Activated CD4-positive, alpha-beta T cell treated with anti-CD3 and anti-CD28 coated beads, Interleukin-2, amount 10 ng/mL, durations not matched to agents 24 days and 14 days (primary cell): ENCODE data around the gene ANKH. TPM values are rescaled to one million over a fixed set of nuclear protein-coding genes. Genes with fewer than 3 reads are reported as not detected.

Source experiments
- DNase-seq: peaks from one replicate; pipeline ENCODE4 v3.0.0; 2022
- H3K27ac Mint-ChIP-seq: one replicate; pipeline ENCODE4 v1.8.0; 2022; ENCODE audit warnings: mild to moderate bottlenecking, mixed read lengths
- H3K27me3 Mint-ChIP-seq: one replicate; pipeline ENCODE4 v1.8.0; 2022; ENCODE audit warnings: mixed read lengths
- H3K36me3 Mint-ChIP-seq: one replicate; pipeline ENCODE4 v1.8.0; 2022; ENCODE audit warnings: low read depth, mild to moderate bottlenecking, mixed read lengths
- H3K4me1 Mint-ChIP-seq: one replicate; pipeline ENCODE4 v1.8.0; 2021; ENCODE audit warnings: mixed read lengths
- H3K4me3 Mint-ChIP-seq: one replicate; pipeline ENCODE4 v1.8.0; 2022; ENCODE audit warnings: mild to moderate bottlenecking, moderate library complexity, mixed read lengths
- H3K9me3 Mint-ChIP-seq: one replicate; pipeline ENCODE4 v1.8.0; 2021; ENCODE audit warnings: mixed read lengths
- intact Hi-C: fragments of 100-400 bp; cut with micrococcal nuclease; formaldehyde crosslinking; loops from one replicate; pipeline ENCODE4 v1.15.1; 2023
- total RNA-seq: library from RNA; stranded (reverse); gene quantifications from 2 replicates; pipeline ENCODE4 v1.2.3, GENCODE V29; 2022

ANKH gene
- total RNA-seq, 1 donor from 2014 or later = 46.7 TPM

- peaks cover 39% of the 10 kb centered on the region for H3K4me1 Mint-ChIP-seq
- no peak overlapping the region for H3K4me3 Mint-ChIP-seq
- intact Hi-C loops = no loop called here
- no peaks in the 10 kb centered on the region for H3K9me3 Mint-ChIP-seq
- DNase-seq = no peak
- H3K36me3 Mint-ChIP-seq = peaks cover 58% of the 10 kb centered on the region
- peak overlapping the region; percentile 53 for H3K27ac Mint-ChIP-seq
- no peaks in the 10 kb centered on the region for H3K27me3 Mint-ChIP-seq
These were observed 192.7 kb downstream of the ANKH start for GRCh38 chr5:14678773-14679334.

- intact Hi-C loops = no loop called here
- peak; percentile 69 for DNase-seq
These were observed 195.3 kb downstream of the ANKH start for GRCh38 chr5:14676320-14676719.

GRCh38 chr5:14675865-14676300 lies 195.7 kb downstream of the ANKH start:
- no peaks in the 10 kb centered on the region for H3K9me3 Mint-ChIP-seq
- H3K27ac Mint-ChIP-seq = peak overlapping the region; percentile 84
- no peaks in the 10 kb centered on the region for H3K27me3 Mint-ChIP-seq
- H3K4me1 Mint-ChIP-seq = peaks cover 62% of the 10 kb centered on the region
- peak overlapping the region; percentile 73 for H3K4me3 Mint-ChIP-seq
- DNase-seq = peak; percentile 59
- intact Hi-C loops = loop anchor here (1.0 kb wide), 1 partner anchor 10 kb away; no protein-coding TSS in a partner anchor
- peaks cover 49% of the 10 kb centered on the region for H3K36me3 Mint-ChIP-seq

More at GRCh38 chr5:14676320-14676719, 195.3 kb downstream of the ANKH start:
- peak overlapping the region; percentile 84 for H3K27ac Mint-ChIP-seq
- no peaks in the 10 kb centered on the region for H3K27me3 Mint-ChIP-seq
- peaks cover 58% of the 10 kb centered on the region for H3K4me1 Mint-ChIP-seq
- H3K9me3 Mint-ChIP-seq = no peaks in the 10 kb centered on the region
- H3K36me3 Mint-ChIP-seq = peaks cover 50% of the 10 kb centered on the region
- H3K4me3 Mint-ChIP-seq = peak overlapping the region; percentile 73

GRCh38 chr5:14674983-14675854 lies 196.4 kb downstream of the ANKH start:
- peak overlapping the region; percentile 84 for H3K27ac Mint-ChIP-seq
- DNase-seq = peak; percentile 58
- H3K36me3 Mint-ChIP-seq = peaks cover 45% of the 10 kb centered on the region
- H3K4me1 Mint-ChIP-seq = peaks cover 64% of the 10 kb centered on the region
- intact Hi-C loops = loop anchor here (1.0 to 5.0 kb wide), 3 partner anchors 9 to 252 kb away; partner anchors contain the start of gene ANKH
- H3K4me3 Mint-ChIP-seq = peak overlapping the region; percentile 73
- H3K9me3 Mint-ChIP-seq = no peaks in the 10 kb centered on the region
- no peaks in the 10 kb centered on the region for H3K27me3 Mint-ChIP-seq

GRCh38 chr5:14673443-14673842 lies 198.1 kb downstream of the ANKH start:
- intact Hi-C loops = loop anchor here (5.0 kb wide), 2 partner anchors 199 to 254 kb away; partner anchors contain the start of gene ANKH

GRCh38 chr5:14672484-14673394 lies 198.8 kb downstream of the ANKH start:
- peaks cover 70% of the 10 kb centered on the region for H3K4me1 Mint-ChIP-seq
- intact Hi-C loops = loop anchor here (5.0 kb wide), 2 partner anchors 200 to 255 kb away; partner anchors contain the start of gene ANKH
- no peaks in the 10 kb centered on the region for H3K27me3 Mint-ChIP-seq
- H3K36me3 Mint-ChIP-seq = peaks cover 35% of the 10 kb centered on the region
- H3K27ac Mint-ChIP-seq = peak overlapping the region; percentile 91
- no peak for DNase-seq
- H3K9me3 Mint-ChIP-seq = no peaks in the 10 kb centered on the region
- H3K4me3 Mint-ChIP-seq = peak overlapping the region; percentile 9

More at GRCh38 chr5:14673443-14673842, 198.1 kb downstream of the ANKH start:
- Mint-ChIP-seq H3K4me1 (peaks cover 69% of the 10 kb centered on the region), H3K9me3 (no peaks in the 10 kb centered on the region), H3K27ac (peak overlapping the region; percentile 69), H3K36me3 (peaks cover 39% of the 10 kb centered on the region), H3K27me3 (no peaks in the 10 kb centered on the region), H3K4me3 (no peak overlapping the region)
- DNase-seq = no peak

- H3K27ac Mint-ChIP-seq = peak overlapping the region; percentile 91
- H3K36me3 Mint-ChIP-seq = peaks cover 37% of the 10 kb centered on the region
- DNase-seq = no peak
- peaks cover 73% of the 10 kb centered on the region for H3K4me1 Mint-ChIP-seq
- intact Hi-C loops = loop anchor here (5.0 kb wide), 2 partner anchors 200 to 255 kb away; partner anchors contain the start of gene ANKH
- no peaks in the 10 kb centered on the region for H3K27me3 Mint-ChIP-seq
- peak overlapping the region; percentile 18 for H3K4me3 Mint-ChIP-seq
- no peaks in the 10 kb centered on the region for H3K9me3 Mint-ChIP-seq
These were observed 199.5 kb downstream of the ANKH start for GRCh38 chr5:14672082-14672481.

- Mint-ChIP-seq H3K36me3 (peaks cover 43% of the 10 kb centered on the region), H3K4me3 (peak overlapping the region; percentile 73), H3K27ac (peak overlapping the region; percentile 91), H3K4me1 (peaks cover 76% of the 10 kb centered on the region), H3K9me3 (no peaks in the 10 kb centered on the region), H3K27me3 (no peaks in the 10 kb centered on the region)
- intact Hi-C loops = loop anchor here (5.0 kb wide), 2 partner anchors 201 to 256 kb away; partner anchors contain the start of gene ANKH
- DNase-seq = no peak
These were observed 200.2 kb downstream of the ANKH start for GRCh38 chr5:14671414-14671813.

- H3K36me3 Mint-ChIP-seq = peaks cover 41% of the 10 kb centered on the region
These were observed 201.6 kb downstream of the ANKH start for GRCh38 chr5:14669975-14670374.

GRCh38 chr5:14669415-14669814 lies 202.2 kb downstream of the ANKH start:
- intact Hi-C loops = loop anchor here (10.0 kb wide), 1 partner anchor 525 kb away; the partner anchor contains the start of gene TRIO
- H3K4me3 Mint-ChIP-seq = no peak overlapping the region
- no peaks in the 10 kb centered on the region for H3K27me3 Mint-ChIP-seq
- peaks cover 67% of the 10 kb centered on the region for H3K4me1 Mint-ChIP-seq
- H3K27ac Mint-ChIP-seq = no peak overlapping the region
- no peak for DNase-seq
- no peaks in the 10 kb centered on the region for H3K9me3 Mint-ChIP-seq
- H3K36me3 Mint-ChIP-seq = peaks cover 38% of the 10 kb centered on the region

More at GRCh38 chr5:14669975-14670374, 201.6 kb downstream of the ANKH start:
- peak overlapping the region; percentile 76 for H3K27ac Mint-ChIP-seq
- intact Hi-C loops = loop anchor here (5.0 to 10.0 kb wide), 3 partner anchors 202 to 525 kb away; partner anchors contain the start of genes ANKH and TRIO
- no peaks in the 10 kb centered on the region for H3K9me3 Mint-ChIP-seq
- no peak for DNase-seq
- H3K4me1 Mint-ChIP-seq = peaks cover 70% of the 10 kb centered on the region
- no peaks in the 10 kb centered on the region for H3K27me3 Mint-ChIP-seq
- H3K4me3 Mint-ChIP-seq = peak overlapping the region; percentile 42

GRCh38 chr5:14668181-14668591 lies 203.4 kb downstream of the ANKH start:
- Mint-ChIP-seq H3K27ac (peak overlapping the region; percentile 30), H3K4me3 (peak overlapping the region; percentile 96), H3K36me3 (peaks cover 37% of the 10 kb centered on the region), H3K4me1 (peaks cover 67% of the 10 kb centered on the region), H3K9me3 (no peaks in the 10 kb centered on the region), H3K27me3 (no peaks in the 10 kb centered on the region)
- no peak for DNase-seq
- intact Hi-C loops = loop anchor here (10.0 kb wide), 1 partner anchor 523 kb away; the partner anchor contains the start of gene TRIO

GRCh38 chr5:14667770-14668169 lies 203.8 kb downstream of the ANKH start:
- Mint-ChIP-seq H3K4me3 (peak overlapping the region; percentile 96), H3K27me3 (no peaks in the 10 kb centered on the region), H3K4me1 (peaks cover 69% of the 10 kb centered on the region), H3K27ac (peak overlapping the region; percentile 34), H3K9me3 (no peaks in the 10 kb centered on the region), H3K36me3 (peaks cover 34% of the 10 kb centered on the region)
- no peak for DNase-seq
- intact Hi-C loops = loop anchor here (2.0 to 10.0 kb wide), 2 partner anchors 17 to 523 kb away; partner anchors contain the start of gene TRIO
